ENCODE results near the gene FCRLB.
A peak's percentile ranks its signal among the peaks of the same experiment; 100 is the strongest.
"Not testable (repeated sequence)": the region's sequence is repeated elsewhere in the genome, so short reads cannot be mapped to it uniquely, and the experiment has no call there.

FCRLB gene, protein sequence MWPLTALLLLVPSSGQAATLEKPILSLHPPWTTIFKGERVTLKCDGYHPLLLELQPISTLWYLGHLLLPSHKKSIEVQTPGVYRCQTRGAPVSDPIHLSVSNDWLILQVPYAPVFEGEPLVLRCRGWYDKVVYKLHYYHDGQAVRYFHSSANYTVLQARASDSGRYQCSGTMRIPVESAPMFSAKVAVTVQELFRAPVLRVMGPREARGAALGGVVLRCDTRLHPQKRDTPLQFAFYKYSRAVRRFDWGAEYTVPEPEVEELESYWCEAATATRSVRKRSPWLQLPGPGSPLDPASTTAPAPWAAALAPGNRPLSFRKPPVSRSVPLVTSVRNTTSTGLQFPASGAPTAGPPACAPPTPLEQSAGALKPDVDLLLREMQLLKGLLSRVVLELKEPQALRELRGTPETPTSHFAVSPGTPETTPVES

GRCh38 chr1:161720956-161721737 lies at the start of gene FCRLB:
FCRLB (plus strand) TSS chr1:161721544; CDS start chr1:161722673, 1,129 bp downstream.
- no peak for DNase-seq

- not testable (repeated sequence) for DNase-seq
Measured at GRCh38 chr1:161673437-161673836, 47.9 kb upstream of the FCRLB start.

- DNase-seq, result not testable (repeated sequence)
Measured at GRCh38 chr1:161674447-161674846, 46.9 kb upstream of the FCRLB start.

GRCh38 chr1:161674908-161675307 lies 46.4 kb upstream of the FCRLB start:
- not testable (repeated sequence) for DNase-seq

- DNase-seq, result no peak
Measured at GRCh38 chr1:161676441-161676840, 44.9 kb upstream of the FCRLB start.

- no peak for DNase-seq
Measured at GRCh38 chr1:161676958-161677689, 44.2 kb upstream of the FCRLB start.

GRCh38 chr1:161678500-161678899 lies 42.8 kb upstream of the FCRLB start:
- DNase-seq, result no peak

- DNase-seq, result no peak
Measured at GRCh38 chr1:161681879-161682278, 39.5 kb upstream of the FCRLB start.

DNA sequence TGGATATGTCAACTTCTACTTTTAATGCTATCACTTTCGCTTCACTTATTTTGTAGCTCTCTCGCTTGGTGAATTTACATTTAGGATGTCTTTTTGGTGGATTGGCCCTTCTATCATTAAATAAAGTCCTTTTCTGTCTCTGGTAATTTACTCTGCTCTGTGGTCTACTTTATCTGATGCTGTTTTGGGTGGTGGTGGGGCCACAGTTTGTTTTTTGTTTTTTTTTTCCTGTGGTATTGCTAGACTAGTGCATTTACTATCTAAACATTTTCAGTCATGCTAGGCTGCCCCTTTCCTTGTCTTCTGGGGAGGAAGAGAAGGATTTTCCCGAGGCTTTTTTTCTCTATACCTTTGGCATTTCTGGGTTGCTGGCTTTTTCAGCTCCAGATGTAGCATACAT lies 32.4 kb upstream of the FCRLB start:
- no peak for DNase-seq

DNA sequence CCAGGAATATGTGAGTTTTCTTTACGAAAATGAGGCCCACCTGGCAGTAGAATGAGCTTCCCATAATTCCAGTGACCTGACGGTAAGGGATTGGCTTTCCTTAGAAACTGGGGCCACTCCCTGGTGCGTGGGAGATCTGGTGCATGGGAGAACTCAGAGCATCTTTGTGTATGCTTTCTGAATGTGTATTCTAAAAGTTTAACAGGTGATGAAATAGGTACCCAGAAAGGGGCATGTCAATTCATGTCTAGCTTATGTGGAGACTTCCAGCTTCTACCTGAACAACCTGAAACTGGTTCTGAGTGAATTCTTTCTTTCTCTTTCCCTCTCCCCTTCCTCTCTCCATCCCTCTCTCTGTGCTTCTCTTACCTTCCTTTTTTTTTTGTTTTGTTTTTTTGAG lies 29.5 kb upstream of the FCRLB start:
- DNase-seq, result no peak

DNA sequence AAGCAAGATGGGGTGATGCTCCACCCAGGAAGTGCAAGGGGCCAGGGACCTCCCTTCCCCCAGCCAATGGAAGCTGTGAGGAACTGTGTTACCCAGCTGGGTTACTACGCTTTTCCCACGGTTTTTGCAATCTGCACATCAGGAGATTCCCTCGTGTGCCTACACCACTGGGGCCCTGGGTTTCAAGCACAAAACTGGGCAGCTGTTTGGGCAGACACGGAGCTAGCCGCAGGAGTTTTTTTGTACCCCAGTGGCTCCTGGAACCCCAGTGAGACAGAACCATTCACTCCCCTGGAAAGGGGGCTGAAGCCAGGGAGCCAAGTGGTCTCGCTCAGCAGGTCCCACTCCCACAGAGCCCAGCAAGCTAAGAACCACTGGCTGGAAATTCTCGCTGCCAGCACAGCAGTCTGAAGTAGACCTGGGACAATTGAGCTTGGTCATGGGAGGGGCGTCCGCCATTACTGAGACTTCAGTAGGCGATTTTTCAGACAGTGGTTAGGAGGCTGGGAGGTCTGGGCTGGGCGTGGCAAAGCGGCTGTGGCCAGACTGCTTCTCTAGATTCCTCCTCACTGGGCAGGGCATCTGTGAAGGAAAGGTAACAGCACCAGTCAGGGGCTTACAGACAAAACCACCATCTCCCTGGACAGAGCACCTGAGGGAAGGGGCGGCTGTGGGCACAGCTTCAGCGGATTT lies 28.2 kb upstream of the FCRLB start:
- DNase-seq, result not testable (repeated sequence)

DNA sequence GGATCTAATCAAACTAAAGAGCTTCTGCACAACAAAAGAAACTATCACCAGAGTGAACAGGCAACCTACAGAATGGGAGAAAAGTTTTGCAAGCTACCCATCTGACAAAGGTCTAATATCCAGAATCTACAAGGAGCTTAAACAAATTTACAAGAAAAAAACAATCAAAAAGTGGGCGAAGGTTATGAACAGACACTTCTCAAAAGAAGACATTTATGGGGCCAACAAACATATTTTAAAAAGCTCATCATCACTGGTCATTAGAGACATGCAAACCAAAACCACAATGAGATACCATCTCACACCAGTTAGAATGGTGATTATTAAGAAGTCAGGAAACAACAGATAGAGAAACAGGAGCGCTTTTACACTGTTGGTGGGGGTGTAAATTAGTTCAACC lies 23.0 kb upstream of the FCRLB start:
- DNase-seq, result not testable (repeated sequence)

- DNase-seq, result peak in 1 of 2 experiments; percentile 61
Measured at GRCh38 chr1:161702250-161702649, 19.1 kb upstream of the FCRLB start.

DNA sequence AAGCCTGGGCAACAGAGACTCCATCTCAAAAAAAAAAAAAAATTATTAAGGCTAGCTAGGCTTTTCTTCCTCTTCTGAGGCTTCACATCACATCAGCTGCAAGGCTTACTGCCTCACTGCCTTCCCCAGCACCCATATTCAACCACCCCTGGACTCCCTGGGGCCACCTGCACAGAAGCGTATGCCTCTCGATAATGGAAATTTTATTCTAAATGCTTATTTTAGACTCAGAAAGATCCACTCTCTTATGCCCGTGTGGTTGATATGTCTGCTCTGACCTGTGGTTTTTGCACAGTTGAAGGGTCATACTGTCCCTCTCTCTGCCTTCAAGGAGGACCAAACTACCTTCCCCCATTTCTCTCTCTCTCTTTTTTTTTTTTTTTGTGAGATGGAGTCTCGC lies 15.8 kb upstream of the FCRLB start:
- DNase-seq, result no peak

- DNase-seq, result no peak
Measured at GRCh38 chr1:161706113-161706481, 15.2 kb upstream of the FCRLB start.

DNA sequence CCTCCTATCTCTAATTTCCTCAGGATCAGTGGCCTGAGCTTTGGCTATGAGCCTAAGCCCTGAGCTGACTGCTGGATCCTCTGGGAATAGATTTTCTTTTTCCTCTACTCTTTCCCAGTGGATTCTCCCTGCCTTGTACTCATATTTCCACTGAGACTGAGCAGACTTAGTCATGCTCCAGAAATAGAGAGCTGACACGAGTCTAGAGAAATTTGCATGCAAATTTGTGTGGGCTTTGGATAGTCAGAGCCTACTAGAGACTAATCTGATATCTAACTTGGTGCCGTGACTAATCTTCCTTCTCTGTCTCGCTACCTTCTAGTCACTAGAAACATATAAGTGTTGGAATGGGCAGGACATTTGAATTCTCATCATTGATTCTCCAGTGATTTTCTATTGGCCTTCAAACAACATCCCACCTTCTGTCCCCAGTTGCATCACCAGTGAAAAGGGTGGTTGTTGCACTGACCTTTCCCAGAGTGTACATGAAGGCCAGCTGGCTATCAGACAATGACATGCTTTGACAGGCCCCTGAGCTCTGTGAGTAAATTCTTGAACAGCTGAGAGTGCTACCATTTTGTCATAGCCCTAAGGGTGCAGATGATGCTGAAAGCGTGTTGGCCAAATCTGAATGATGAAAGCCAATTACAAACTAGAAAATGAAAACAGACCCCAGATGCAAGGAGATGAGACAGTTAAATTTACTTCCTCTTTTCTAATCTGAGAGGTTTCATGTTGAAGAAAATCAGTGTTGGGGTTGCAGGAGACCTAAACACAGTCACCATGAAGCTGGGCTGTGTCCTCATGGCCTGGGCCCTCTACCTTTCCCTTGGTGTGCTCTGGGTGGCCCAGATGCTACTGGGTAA lies 14.6 kb upstream of the FCRLB start, which contains the start of gene FCRLA:
Gene FCRLA, plus strand, starts transcription at position 748 of the 866 bp plus-strand sequence. Its CDS starts 36 bp downstream, at position 784.
- no peak for DNase-seq

DNA sequence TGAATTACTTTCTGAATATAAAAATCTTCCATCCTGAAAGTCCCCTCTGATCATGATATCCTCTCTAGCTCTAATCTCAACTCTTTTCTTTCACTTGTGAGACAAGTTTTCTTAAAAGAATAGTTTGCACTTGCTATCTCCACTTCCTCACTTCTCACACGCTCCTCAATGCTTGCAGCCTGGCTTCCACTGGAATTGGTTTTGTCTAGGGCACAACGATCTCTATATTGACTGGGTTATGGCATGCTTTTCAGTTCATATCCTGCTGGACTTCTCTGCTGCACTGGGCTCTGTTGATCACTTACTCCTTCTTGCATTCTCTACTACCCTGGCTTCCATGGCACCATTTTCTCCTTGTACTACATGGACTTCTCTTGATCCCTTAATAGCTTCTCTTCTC lies 13.8 kb upstream of the FCRLB start:
- DNase-seq, result no peak

GRCh38 chr1:161709373-161709772 lies 12.0 kb upstream of the FCRLB start:
- no peak for DNase-seq

- no peak for DNase-seq
Measured at GRCh38 chr1:161710560-161710959, 10.8 kb upstream of the FCRLB start.

GRCh38 chr1:161718559-161719324 lies 2.6 kb upstream of the FCRLB start:
- DNase-seq, result no peak

GRCh38 chr1:161719325-161719611 lies 2.1 kb upstream of the FCRLB start:
- no peak for DNase-seq

All from NCI-H2081 (cell line).